Keratinocyte (primary cell): Measurements from ENCODE around the gene ZBTB39. TPM values are rescaled to one million over a fixed set of nuclear protein-coding genes. Genes with fewer than 3 reads are reported as not detected.

Experiments
- DNase-seq: peaks from one replicate; pipeline ENCODE4 v3.0.0-alpha.2; 2011; ENCODE audit warnings: low read depth, missing footprints, low spot score
- FAIRE-seq: peaks from 2 replicates; lab custom pipeline; 2011; peaks lifted over from hg19 to GRCh38; lab: Jason Lieb, UNC
- H2AFZ ChIP-seq: 2 replicates; pipeline ENCODE4 v1.6.0; 2012; ENCODE audit warnings: low read length, control low read depth, inconsistent platforms; ENCODE audit not compliant: control insufficient read depth
- H3K27ac ChIP-seq: 2 replicates; pipeline ENCODE4 v1.5.1; 2011; ENCODE audit warnings: low read length; ENCODE audit not compliant: control insufficient read depth, insufficient read depth
- H3K27me3 ChIP-seq: 3 replicates; pipeline ENCODE4 v1.6.0; 2011; ENCODE audit warnings: low read length; ENCODE audit not compliant: control insufficient read depth, insufficient read depth; ENCODE audit errors: extremely low read depth
- H3K36me3 ChIP-seq, 2 experiments: 2 replicates in 1 of 2; 3 replicates in 1 of 2; pipeline ENCODE4 v1.5.1; 2011; ENCODE audit warnings: low read length in 2 of 2, mild to moderate bottlenecking in 1 of 2; ENCODE audit not compliant: control insufficient read depth in 2 of 2, insufficient read depth in 2 of 2; ENCODE audit errors: extremely low read depth in 1 of 2
- H3K4me1 ChIP-seq: 3 replicates; pipeline ENCODE4 v1.5.1; 2011; ENCODE audit warnings: low read length; ENCODE audit not compliant: control insufficient read depth, insufficient read depth; ENCODE audit errors: extremely low read depth
- H3K4me2 ChIP-seq: 3 replicates; pipeline ENCODE4 v1.6.0; 2011; ENCODE audit warnings: low read depth, low read length; ENCODE audit not compliant: control insufficient read depth, insufficient read depth; ENCODE audit errors: extremely low read depth
- H3K4me3 ChIP-seq, 3 experiments: fragments of 200-600 bp in 1 of 3; sonication (generic) in 1 of 3; 2 replicates in 2 of 3; 3 replicates in 1 of 3; pipeline ENCODE4 v1.5.1; 2011 to 2016; ENCODE audit warnings: low read length in 3 of 3, mild to moderate bottlenecking in 3 of 3, control low read depth in 2 of 3, inconsistent platforms in 1 of 3, low read depth in 1 of 3, mixed read lengths in 1 of 3, mixed run types in 1 of 3, moderate library complexity in 1 of 3; ENCODE audit not compliant: control insufficient read depth in 2 of 3, insufficient read depth in 2 of 3; ENCODE audit errors: extremely low read depth in 1 of 3
- H3K79me2 ChIP-seq: 2 replicates; pipeline ENCODE4 v1.6.0; 2012; ENCODE audit warnings: low read length; ENCODE audit not compliant: control insufficient read depth, insufficient read depth
- H3K9ac ChIP-seq: 3 replicates; pipeline ENCODE4 v1.6.0; 2011; ENCODE audit warnings: low read length; ENCODE audit not compliant: control insufficient read depth, insufficient read depth; ENCODE audit errors: extremely low read depth
- H3K9me1 ChIP-seq: 3 replicates; pipeline ENCODE4 v1.6.0; 2011; ENCODE audit warnings: low read length; ENCODE audit not compliant: control insufficient read depth, insufficient read depth; ENCODE audit errors: extremely low read depth
- H3K9me3 ChIP-seq: 2 replicates; pipeline ENCODE4 v1.5.1; 2012; ENCODE audit warnings: low read depth, low read length; ENCODE audit not compliant: control insufficient read depth
- H4K20me1 ChIP-seq: 3 replicates; pipeline ENCODE4 v1.6.0; 2011; ENCODE audit warnings: low read length; ENCODE audit not compliant: control insufficient read depth, insufficient read depth; ENCODE audit errors: extremely low read depth
- EZH2 ChIP-seq: IDR thresholded peaks from one replicate; pipeline ENCODE4 v1.6.1; 2012; ENCODE audit warnings: inconsistent platforms, mild to moderate bottlenecking, low read length, moderate library complexity
- dilution Hi-C: fragments of 300-500 bp; cut with MboI; formaldehyde crosslinking; loops from one replicate; pipeline ENCODE4 v1.7.0; 2020; ENCODE audit warnings: low sequenced_read_pairs; ENCODE audit not compliant: extremely low pct_ligation_motif_present
- polyA plus RNA-seq, 5 experiments: library from polyadenylated mRNA; depleted of rRNA in 3 of 5; stranded (reverse) in 3 of 5; stranded (forward) in 1 of 5; unstranded in 1 of 5; fragments of >200 nt; gene quantifications; 1 replicate in 1 of 5; 2 replicates in 3 of 5; 3 replicates in 1 of 5; pipeline versions ENCODE4 v1.2.1 to v1.2.3, GENCODE V29; 2011 to 2012; ENCODE audit warnings: missing spikeins in 2 of 5, low read depth in 1 of 5, low replicate concordance in 1 of 5
- TF ChIP-seq, protein P1 (sequence below), 3 experiments: IDR thresholded peaks in 1 of 3; conservative IDR thresholded peaks in 1 of 3; optimal IDR thresholded peaks in 1 of 3; 2 replicates in 2 of 3; 3 replicates in 1 of 3; pipeline versions ENCODE3 to v1.5.1; 2011; ENCODE audit warnings: low read length in 3 of 3, mild to moderate bottlenecking in 3 of 3, moderate library complexity in 2 of 3, control low read depth in 1 of 3, inconsistent platforms in 1 of 3; ENCODE audit not compliant: insufficient read depth in 2 of 3; ENCODE audit errors: extremely low read depth in 1 of 3

The ZBTB39 gene
- polyA plus RNA-seq, 1 donor (not counting 4 experiments of a cell fraction or from before 2014, with no cell fraction given), result 4.1 TPM

DNA sequence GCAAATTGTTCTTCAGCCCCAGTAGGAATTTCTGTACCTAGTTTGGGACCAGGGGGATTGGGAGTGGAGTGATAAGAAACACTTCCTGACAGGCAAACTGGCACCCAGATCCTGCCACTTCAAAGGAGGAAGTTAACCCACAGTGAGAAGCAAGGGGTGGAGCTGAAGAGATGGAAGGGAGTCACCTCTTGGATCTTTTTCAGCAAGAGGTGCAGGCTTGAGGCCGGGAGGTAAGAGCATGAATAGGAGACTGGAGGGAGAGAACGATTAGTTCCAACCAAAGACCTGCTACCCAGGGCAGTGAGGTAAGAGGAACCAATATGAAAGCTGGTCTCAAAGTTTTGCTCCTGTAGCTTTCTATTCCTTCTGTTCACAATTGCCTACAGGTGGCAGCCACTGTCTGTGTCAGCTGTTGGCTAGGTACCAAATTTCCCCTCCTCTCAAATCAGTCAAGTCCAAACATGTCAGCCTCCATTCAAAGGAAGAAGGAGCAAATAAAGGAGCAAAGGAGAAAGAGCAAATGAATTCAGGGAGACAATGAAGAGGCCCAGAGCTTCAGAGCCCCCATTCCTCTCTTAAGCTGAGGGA is 24.9 kb upstream of the ZBTB39 start:
- dilution Hi-C loops, result no loop called here
- H3K79me2 ChIP-seq, result no peaks in the 10 kb centered on the region

GRCh38 chr12:57029457-57029856 is 23.1 kb upstream of the ZBTB39 start:
- peaks cover 29% of the 10 kb centered on the region for H3K4me1 ChIP-seq
- H3K27me3 ChIP-seq, result peaks cover 24% of the 10 kb centered on the region
- dilution Hi-C loops, result no loop called here
- H3K9me3 ChIP-seq, result no peaks in the 10 kb centered on the region
- no peak overlapping the region for H2AFZ ChIP-seq
- no peak for DNase-seq
- no peaks in the 10 kb centered on the region for H4K20me1 ChIP-seq
- H3K4me2 ChIP-seq, result no peak overlapping the region
- no peak overlapping the region for H3K9ac ChIP-seq
- no peaks in the 10 kb centered on the region for H3K36me3 ChIP-seq
- no peak overlapping the region for H3K4me3 ChIP-seq
- no peaks in the 10 kb centered on the region for H3K9me1 ChIP-seq
- TF ChIP-seq, protein P1, sequence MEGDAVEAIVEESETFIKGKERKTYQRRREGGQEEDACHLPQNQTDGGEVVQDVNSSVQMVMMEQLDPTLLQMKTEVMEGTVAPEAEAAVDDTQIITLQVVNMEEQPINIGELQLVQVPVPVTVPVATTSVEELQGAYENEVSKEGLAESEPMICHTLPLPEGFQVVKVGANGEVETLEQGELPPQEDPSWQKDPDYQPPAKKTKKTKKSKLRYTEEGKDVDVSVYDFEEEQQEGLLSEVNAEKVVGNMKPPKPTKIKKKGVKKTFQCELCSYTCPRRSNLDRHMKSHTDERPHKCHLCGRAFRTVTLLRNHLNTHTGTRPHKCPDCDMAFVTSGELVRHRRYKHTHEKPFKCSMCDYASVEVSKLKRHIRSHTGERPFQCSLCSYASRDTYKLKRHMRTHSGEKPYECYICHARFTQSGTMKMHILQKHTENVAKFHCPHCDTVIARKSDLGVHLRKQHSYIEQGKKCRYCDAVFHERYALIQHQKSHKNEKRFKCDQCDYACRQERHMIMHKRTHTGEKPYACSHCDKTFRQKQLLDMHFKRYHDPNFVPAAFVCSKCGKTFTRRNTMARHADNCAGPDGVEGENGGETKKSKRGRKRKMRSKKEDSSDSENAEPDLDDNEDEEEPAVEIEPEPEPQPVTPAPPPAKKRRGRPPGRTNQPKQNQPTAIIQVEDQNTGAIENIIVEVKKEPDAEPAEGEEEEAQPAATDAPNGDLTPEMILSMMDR (optimal IDR thresholded peaks at IDR 0.05 in 1 of 3, IDR thresholded peaks at IDR 0.05 in 1 of 3, conservative IDR thresholded peaks at IDR 0.05 in 1 of 3; ENCODE audit: extremely low read depth in 1 of 3, insufficient read depth in 2 of 3, low read length in 3 of 3), result no peak
- no peak for TF ChIP-seq EZH2
- no peaks in the 10 kb centered on the region for H3K79me2 ChIP-seq
- FAIRE-seq, result no peak
- no peak overlapping the region for H3K27ac ChIP-seq

More for the DNA sequence above, 24.9 kb upstream of the ZBTB39 start:
- H3K27ac ChIP-seq, result no peak overlapping the region
- peak overlapping the region; percentile 60 for H3K4me2 ChIP-seq
- FAIRE-seq (peak; percentile 81), DNase-seq (peak; percentile 19)
- H3K9ac ChIP-seq, result no peak overlapping the region
- TF ChIP-seq, protein P1 (optimal IDR thresholded peaks at IDR 0.05 in 1 of 3, IDR thresholded peaks at IDR 0.05 in 1 of 3, conservative IDR thresholded peaks at IDR 0.05 in 1 of 3; ENCODE audit: extremely low read depth in 1 of 3, insufficient read depth in 2 of 3, low read length in 3 of 3), result peak in 1 of 3 experiments; percentile 37
- no peak for TF ChIP-seq EZH2
- H3K4me1 ChIP-seq, result peaks cover 29% of the 10 kb centered on the region
- no peaks in the 10 kb centered on the region for H3K36me3 ChIP-seq
- no peak overlapping the region for H3K4me3 ChIP-seq
- no peaks in the 10 kb centered on the region for H3K9me1 ChIP-seq
- no peaks in the 10 kb centered on the region for H4K20me1 ChIP-seq
- H3K9me3 ChIP-seq, result no peaks in the 10 kb centered on the region
- peak overlapping the region; percentile 27 for H2AFZ ChIP-seq
- H3K27me3 ChIP-seq, result peaks cover 15% of the 10 kb centered on the region
